Central memory CD8-positive, alpha-beta T cell (primary cell): ENCODE measurements around the gene GPR155.
"Not testable (repeated sequence)": the region's sequence is repeated elsewhere in the genome, so short reads cannot be mapped to it uniquely, and the experiment has no call there.

Experiments
- ATAC-seq: fragments of 150-1000 bp; cut with Tn5 transposase; replicated peaks from 2 replicates; pipeline ENCODE4 v1.10.0; 2022; ENCODE audit warnings: mild to moderate bottlenecking, moderate FRiP score, moderate number of reproducible peaks; ENCODE audit not compliant: poor library complexity, severe bottlenecking; ENCODE audit errors: extremely low read depth
- DNase-seq, 2 donors: peaks; one replicate each; pipeline ENCODE4 v3.0.0; 2021; ENCODE audit warnings: low spot score in 2 of 2
- H3K27ac Mint-ChIP-seq: one replicate; pipeline ENCODE4 v1.8.0; 2022; ENCODE audit warnings: low read depth, mild to moderate bottlenecking, moderate library complexity, mixed read lengths
- H3K27me3 Mint-ChIP-seq: one replicate; pipeline ENCODE4 v1.8.0; 2022; ENCODE audit warnings: mixed read lengths
- H3K36me3 Mint-ChIP-seq: one replicate; pipeline ENCODE4 v1.8.0; 2022; ENCODE audit warnings: mild to moderate bottlenecking, moderate library complexity, mixed read lengths; ENCODE audit not compliant: insufficient read depth
- H3K4me1 Mint-ChIP-seq: one replicate; pipeline ENCODE4 v1.8.0; 2022; ENCODE audit warnings: mixed read lengths
- H3K4me3 Mint-ChIP-seq: one replicate; pipeline ENCODE4 v1.8.0; 2022; ENCODE audit warnings: mild to moderate bottlenecking, moderate library complexity, mixed read lengths
- H3K9me3 Mint-ChIP-seq: one replicate; pipeline ENCODE4 v1.8.0; 2022; ENCODE audit warnings: mixed read lengths

GPR155 gene

GRCh38 chr2:174399171-174399570, 87.7 kb downstream of the GPR155 start:
- DNase-seq = no peak
- no peak overlapping the region for H3K4me3 Mint-ChIP-seq
- H3K4me1 Mint-ChIP-seq = peaks cover 13% of the 10 kb centered on the region
- H3K36me3 Mint-ChIP-seq = peaks cover 12% of the 10 kb centered on the region
- no peaks in the 10 kb centered on the region for H3K27me3 Mint-ChIP-seq
- no peak for ATAC-seq
- H3K9me3 Mint-ChIP-seq = no peaks in the 10 kb centered on the region
- H3K27ac Mint-ChIP-seq = no peak overlapping the region

GRCh38 chr2:174397773-174398172, 89.1 kb downstream of the GPR155 start:
- H3K4me1 Mint-ChIP-seq = peaks cover 22% of the 10 kb centered on the region
- DNase-seq (no peak), ATAC-seq (no peak)
- H3K27ac Mint-ChIP-seq = no peak overlapping the region
- H3K27me3 Mint-ChIP-seq = no peaks in the 10 kb centered on the region
- H3K36me3 Mint-ChIP-seq = peaks cover 10% of the 10 kb centered on the region
- no peak overlapping the region for H3K4me3 Mint-ChIP-seq
- no peaks in the 10 kb centered on the region for H3K9me3 Mint-ChIP-seq

- Mint-ChIP-seq H3K4me1 (peaks cover 37% of the 10 kb centered on the region), H3K27ac (peak overlapping the region; percentile 99), H3K36me3 (peaks cover 16% of the 10 kb centered on the region), H3K4me3 (peak overlapping the region; percentile 99), H3K27me3 (no peaks in the 10 kb centered on the region), H3K9me3 (no peaks in the 10 kb centered on the region)
- peak; percentile 63 for ATAC-seq
- DNase-seq = no peak
Measured at GRCh38 chr2:174395969-174396630, 90.7 kb downstream of the GPR155 start.

- Mint-ChIP-seq H3K4me1 (peaks cover 44% of the 10 kb centered on the region), H3K27ac (peak within 1 kb of the TSS; percentile 99), H3K4me3 (peak within 1 kb of the TSS; percentile 99), H3K27me3 (no peaks in the 10 kb centered on the region), H3K36me3 (peaks cover 19% of the 10 kb centered on the region), H3K9me3 (no peaks in the 10 kb centered on the region)
- DNase-seq (peak; percentile 62 to 67), ATAC-seq (peak; percentile 89)
Measured at GRCh38 chr2:174395284-174395968, 91.4 kb downstream of the GPR155 start, which contains the start of gene SCRN3. Gene SCRN3, plus strand, starts transcription at chr2:174395730. Its CDS starts 2,554 bp downstream, at chr2:174398284.

- H3K4me1 Mint-ChIP-seq = peaks cover 61% of the 10 kb centered on the region
- no peak overlapping the region for H3K27ac Mint-ChIP-seq
- H3K36me3 Mint-ChIP-seq = peaks cover 27% of the 10 kb centered on the region
- no peaks in the 10 kb centered on the region for H3K27me3 Mint-ChIP-seq
- peak overlapping the region; percentile 2 for H3K4me3 Mint-ChIP-seq
- DNase-seq = no peak
- ATAC-seq = no peak
- H3K9me3 Mint-ChIP-seq = no peaks in the 10 kb centered on the region
Measured at GRCh38 chr2:174392706-174393105, 94.1 kb downstream of the GPR155 start.

- not testable (repeated sequence) for H3K4me3 Mint-ChIP-seq
Measured at GRCh38 chr2:174390303-174390702, 96.5 kb downstream of the GPR155 start.

GRCh38 chr2:174389542-174389941, 97.3 kb downstream of the GPR155 start:
- peaks cover 40% of the 10 kb centered on the region for H3K36me3 Mint-ChIP-seq
- no peak overlapping the region for H3K4me3 Mint-ChIP-seq
- no peak for ATAC-seq
- H3K4me1 Mint-ChIP-seq = peaks cover 60% of the 10 kb centered on the region
- no peaks in the 10 kb centered on the region for H3K27me3 Mint-ChIP-seq
- no peaks in the 10 kb centered on the region for H3K9me3 Mint-ChIP-seq
- no peak overlapping the region for H3K27ac Mint-ChIP-seq
- DNase-seq = no peak

More at GRCh38 chr2:174390303-174390702, 96.5 kb downstream of the GPR155 start:
- not testable (repeated sequence) for H3K9me3 Mint-ChIP-seq, ATAC-seq, H3K27me3 Mint-ChIP-seq, H3K27ac Mint-ChIP-seq, DNase-seq
- peaks cover 63% of the 10 kb centered on the region for H3K4me1 Mint-ChIP-seq
- peaks cover 35% of the 10 kb centered on the region for H3K36me3 Mint-ChIP-seq

GRCh38 chr2:174388706-174389105, 98.1 kb downstream of the GPR155 start:
- Mint-ChIP-seq H3K4me1 (peaks cover 57% of the 10 kb centered on the region), H3K36me3 (peaks cover 44% of the 10 kb centered on the region)
- ATAC-seq, DNase-seq, H3K27me3 Mint-ChIP-seq, H3K9me3 Mint-ChIP-seq, H3K4me3 Mint-ChIP-seq, H3K27ac Mint-ChIP-seq: not testable (repeated sequence)

- H3K27me3 Mint-ChIP-seq = no peaks in the 10 kb centered on the region
- DNase-seq (no peak), ATAC-seq (no peak)
- no peak overlapping the region for H3K4me3 Mint-ChIP-seq
- H3K4me1 Mint-ChIP-seq = peaks cover 34% of the 10 kb centered on the region
- H3K9me3 Mint-ChIP-seq = no peaks in the 10 kb centered on the region
- H3K27ac Mint-ChIP-seq = no peak overlapping the region
- peaks cover 56% of the 10 kb centered on the region for H3K36me3 Mint-ChIP-seq
Measured at GRCh38 chr2:174385201-174385600, 101.6 kb downstream of the GPR155 start.

GRCh38 chr2:174383796-174384195, 103.0 kb downstream of the GPR155 start:
- ATAC-seq (no peak), DNase-seq (no peak)
- Mint-ChIP-seq H3K4me1 (peaks cover 22% of the 10 kb centered on the region), H3K4me3 (no peak overlapping the region), H3K27ac (no peak overlapping the region), H3K9me3 (no peaks in the 10 kb centered on the region), H3K36me3 (peaks cover 59% of the 10 kb centered on the region), H3K27me3 (no peaks in the 10 kb centered on the region)
